Measurements from ENCODE around the gene RASA1.

The RASA1 gene

DNA sequence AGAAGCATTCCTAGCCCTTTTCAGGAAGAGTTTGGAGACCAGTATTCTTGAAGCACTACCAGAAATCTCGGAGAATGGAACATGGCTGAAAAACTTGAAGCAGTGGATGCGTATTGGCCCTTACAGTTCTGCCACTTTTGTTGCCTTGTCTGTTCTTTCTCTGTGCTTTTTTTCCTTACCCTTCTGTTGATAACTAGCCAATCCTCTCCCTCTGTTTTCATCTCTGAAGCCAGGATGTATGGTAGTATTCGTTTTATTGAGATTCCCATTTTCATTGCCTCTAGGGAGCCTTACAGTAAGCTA is 145.6 kb downstream of the RASA1 start:
- peak overlapping the region; percentile 41 for H3K4me3 ChIP-seq (ENCODE audit: low read depth, low read length)
- TF ChIP-seq, protein P1, sequence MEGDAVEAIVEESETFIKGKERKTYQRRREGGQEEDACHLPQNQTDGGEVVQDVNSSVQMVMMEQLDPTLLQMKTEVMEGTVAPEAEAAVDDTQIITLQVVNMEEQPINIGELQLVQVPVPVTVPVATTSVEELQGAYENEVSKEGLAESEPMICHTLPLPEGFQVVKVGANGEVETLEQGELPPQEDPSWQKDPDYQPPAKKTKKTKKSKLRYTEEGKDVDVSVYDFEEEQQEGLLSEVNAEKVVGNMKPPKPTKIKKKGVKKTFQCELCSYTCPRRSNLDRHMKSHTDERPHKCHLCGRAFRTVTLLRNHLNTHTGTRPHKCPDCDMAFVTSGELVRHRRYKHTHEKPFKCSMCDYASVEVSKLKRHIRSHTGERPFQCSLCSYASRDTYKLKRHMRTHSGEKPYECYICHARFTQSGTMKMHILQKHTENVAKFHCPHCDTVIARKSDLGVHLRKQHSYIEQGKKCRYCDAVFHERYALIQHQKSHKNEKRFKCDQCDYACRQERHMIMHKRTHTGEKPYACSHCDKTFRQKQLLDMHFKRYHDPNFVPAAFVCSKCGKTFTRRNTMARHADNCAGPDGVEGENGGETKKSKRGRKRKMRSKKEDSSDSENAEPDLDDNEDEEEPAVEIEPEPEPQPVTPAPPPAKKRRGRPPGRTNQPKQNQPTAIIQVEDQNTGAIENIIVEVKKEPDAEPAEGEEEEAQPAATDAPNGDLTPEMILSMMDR (IDR thresholded peaks at IDR 0.05; ENCODE audit: borderline replicate concordance, insufficient read depth, low read depth, low read length) = no peak

DNA sequence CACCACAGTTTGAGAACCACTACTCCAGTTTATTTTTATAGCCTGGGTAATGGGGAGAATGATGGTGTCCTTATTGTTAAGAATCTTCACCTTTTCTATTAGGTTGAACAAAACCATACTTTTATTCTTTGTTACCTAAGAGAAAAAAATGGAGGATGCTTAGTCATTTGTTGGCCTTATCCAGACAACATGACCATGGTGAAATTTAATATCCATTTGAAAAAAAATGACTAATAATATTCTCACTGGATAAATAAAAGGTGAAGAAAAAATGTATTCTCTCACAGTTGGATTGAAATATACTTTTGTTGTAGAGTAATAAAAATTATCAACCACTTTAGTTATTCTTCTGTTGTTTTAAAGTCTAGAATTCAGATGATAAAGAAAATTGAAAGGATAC is 150.8 kb downstream of the RASA1 start:
- TF ChIP-seq, protein P1 (IDR thresholded peaks at IDR 0.05; ENCODE audit: borderline replicate concordance, insufficient read depth, low read depth, low read length) = no peak
- H3K4me3 ChIP-seq (ENCODE audit: low read depth, low read length) = no peak overlapping the region

DNA sequence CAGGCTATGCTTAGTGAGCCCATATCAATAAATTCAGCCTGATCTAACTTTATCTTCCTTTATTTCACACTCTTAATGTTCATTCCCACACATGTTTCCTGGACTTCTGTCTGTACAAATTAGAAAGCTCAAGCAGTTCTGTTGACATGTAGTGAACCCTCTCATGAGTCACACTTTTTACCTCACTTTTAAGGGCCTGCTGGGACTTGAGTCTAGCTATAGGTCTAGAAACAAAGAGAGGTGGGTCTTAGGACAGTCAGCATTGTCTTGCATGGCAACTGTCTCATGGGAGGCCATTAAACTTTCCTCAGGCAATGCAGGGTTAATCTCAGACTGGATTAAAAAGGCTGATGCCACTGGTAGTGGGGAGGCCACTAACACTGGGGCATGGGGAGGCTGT is 153.6 kb downstream of the RASA1 start:
- TF ChIP-seq, protein P1 (IDR thresholded peaks at IDR 0.05; ENCODE audit: borderline replicate concordance, insufficient read depth, low read depth, low read length) = no peak
- no peak overlapping the region for H3K4me3 ChIP-seq (ENCODE audit: low read depth, low read length)

DNA sequence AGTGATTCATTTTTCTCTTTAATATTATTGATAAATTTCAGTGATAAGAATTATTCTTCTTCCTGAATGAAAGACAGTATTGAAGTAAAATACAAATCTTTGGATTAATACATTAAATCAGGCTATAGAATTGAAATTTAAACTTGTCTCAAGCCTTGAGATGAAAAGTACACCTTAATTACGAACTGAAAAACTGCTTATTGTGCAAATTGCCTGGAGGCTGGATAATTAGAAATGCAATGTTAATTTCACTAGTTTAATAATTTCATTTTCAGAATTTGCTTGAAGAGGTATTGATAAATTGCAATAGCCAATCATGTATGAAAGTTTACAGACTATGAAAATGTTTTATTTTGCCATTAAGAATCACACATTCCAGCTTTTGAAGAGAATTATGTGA is 156.1 kb downstream of the RASA1 start:
- no peak overlapping the region for H3K4me3 ChIP-seq (ENCODE audit: low read depth, low read length)
- TF ChIP-seq, protein P1 (IDR thresholded peaks at IDR 0.05; ENCODE audit: borderline replicate concordance, insufficient read depth, low read depth, low read length) = no peak

DNA sequence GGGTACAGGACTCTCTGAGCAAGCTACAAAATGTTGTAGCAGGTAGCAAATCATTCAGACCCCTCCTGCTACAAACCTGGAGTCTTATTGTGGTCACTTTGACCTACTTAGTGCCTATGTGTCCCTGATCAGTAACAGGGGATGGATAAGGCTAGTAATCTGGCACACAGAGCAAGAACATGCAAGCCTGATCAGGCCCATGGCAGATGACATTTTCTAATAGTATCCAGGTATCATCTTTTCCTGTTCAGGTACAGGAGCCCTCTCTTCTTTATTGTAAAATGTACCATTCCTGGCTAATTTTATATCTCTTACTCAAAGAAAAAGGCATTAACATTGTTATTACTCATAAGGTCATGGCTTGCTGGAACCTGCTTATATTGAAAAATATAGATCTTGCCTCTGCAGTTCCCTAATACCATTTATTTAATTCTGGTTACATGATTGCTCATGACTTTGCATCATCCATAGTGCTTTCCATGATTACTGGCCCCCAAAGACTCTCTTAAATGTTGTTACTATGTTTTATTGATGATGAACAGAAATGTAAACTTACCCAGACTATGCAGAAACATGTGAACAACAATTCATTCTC is 163.3 kb downstream of the RASA1 start:
- no peak overlapping the region for H3K4me3 ChIP-seq (ENCODE audit: low read depth, low read length)

DNA sequence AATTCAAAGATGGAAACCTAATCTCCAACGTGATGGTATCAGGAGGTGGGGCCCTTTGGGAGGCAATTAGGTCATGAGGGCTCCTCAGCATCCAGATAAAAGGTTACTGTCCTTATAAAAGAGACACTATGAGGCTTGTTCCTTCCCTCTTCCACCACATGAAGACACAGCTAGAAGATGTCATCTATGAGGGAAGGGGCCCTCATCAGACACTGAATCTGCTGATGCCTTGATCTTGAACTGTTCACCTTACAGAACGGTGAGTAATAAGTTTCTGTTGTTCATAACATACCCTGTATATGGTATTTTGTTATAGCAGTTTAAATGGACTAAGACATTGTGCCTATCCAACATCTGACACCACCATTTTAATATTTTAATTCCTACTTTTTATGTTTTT is 164.8 kb downstream of the RASA1 start:
- no peak overlapping the region for H3K4me3 ChIP-seq (ENCODE audit: low read depth, low read length)
- TF ChIP-seq, protein P1 (IDR thresholded peaks at IDR 0.05; ENCODE audit: borderline replicate concordance, insufficient read depth, low read depth, low read length) = no peak

More for the DNA sequence above, 163.3 kb downstream of the RASA1 start:
- TF ChIP-seq, protein P1 (IDR thresholded peaks at IDR 0.05; ENCODE audit: borderline replicate concordance, insufficient read depth, low read depth, low read length) = no peak

DNA sequence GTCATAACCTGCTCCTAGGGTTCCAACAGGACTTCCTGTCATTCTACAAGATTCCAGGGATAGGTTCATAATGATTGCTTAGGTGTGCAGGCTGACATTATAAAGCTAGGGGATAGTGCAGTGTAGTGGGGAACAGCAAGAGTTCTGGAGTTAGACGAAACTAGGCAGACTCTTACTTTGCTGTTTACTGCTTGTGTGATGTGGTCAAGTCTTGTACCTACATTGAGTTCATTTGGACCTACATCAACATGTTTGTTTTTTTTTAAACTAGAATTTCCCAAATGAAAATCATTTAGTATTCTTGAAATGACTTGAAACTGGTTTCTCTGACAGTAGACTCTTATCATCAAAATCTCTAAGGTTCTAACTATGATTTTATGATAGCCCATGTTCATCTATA is 166.3 kb downstream of the RASA1 start:
- TF ChIP-seq, protein P1 (IDR thresholded peaks at IDR 0.05; ENCODE audit: borderline replicate concordance, insufficient read depth, low read depth, low read length) = no peak
- no peak overlapping the region for H3K4me3 ChIP-seq (ENCODE audit: low read depth, low read length)
